Hematopoietic multipotent progenitor cell treated with erythropoietin and hydrocortisone succinate and interleukin-3 and kit ligand, for 8 days (in vitro differentiated cells): ENCODE measurements around the gene CRMP1.

Experiments used
- DNase-seq: peaks from one replicate; pipeline ENCODE4 v3.0.0-alpha.2; 2015

The CRMP1 gene

DNA sequence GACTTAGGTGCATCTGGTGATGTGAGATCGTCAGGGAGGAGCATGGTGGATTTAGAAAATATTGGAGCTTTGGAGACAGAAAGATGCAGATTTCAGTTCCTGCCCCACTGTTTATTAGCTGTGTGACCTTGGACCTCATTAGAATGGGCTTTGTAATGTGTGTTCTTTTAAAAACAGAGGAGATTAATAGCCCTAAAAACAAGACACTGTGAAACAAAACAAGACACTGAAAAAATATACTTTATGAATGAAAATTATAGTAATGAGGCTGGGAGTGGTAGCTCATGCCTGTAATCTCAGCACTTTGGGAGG is 102.4 kb downstream of the CRMP1 start:
- DNase-seq: no peak

DNA sequence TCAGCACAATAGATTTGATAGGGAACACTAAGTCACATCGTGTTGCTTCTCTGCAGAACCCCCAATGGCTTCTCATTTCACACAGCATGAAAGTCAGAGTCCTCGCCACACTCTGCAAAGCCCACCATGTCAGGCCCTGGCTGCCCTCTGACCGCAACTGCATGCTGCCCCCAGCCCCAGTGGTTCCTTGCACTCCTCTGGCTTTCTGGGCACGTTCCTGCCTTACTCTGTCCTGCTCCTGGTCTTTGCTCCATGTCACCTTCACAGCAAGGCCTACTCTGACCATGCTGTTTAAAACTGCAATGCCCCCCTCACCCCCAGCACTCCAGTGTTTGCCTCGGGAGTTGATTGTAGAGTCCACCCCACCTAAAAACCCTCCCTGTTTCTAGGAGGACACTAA is 103.7 kb downstream of the CRMP1 start:
- DNase-seq: no peak

DNA sequence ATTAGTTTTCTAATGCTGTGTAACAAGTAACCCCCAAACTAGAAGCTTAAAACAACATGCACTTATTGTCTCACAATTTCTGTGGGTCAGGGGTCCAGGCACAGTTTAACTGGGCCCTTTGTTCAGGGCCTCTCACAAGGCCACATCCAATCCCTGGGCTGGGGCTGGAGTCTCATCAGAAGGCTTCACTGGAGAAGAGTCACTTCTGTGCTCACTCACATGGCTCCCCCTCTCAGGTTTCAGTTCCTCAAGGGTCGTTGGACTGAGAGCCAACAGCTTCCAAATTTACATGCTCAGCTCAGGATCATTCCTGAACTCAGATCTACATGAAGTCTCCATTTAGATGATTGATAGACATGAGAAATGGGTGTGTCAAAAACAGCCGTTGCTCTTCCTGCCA is 104.7 kb downstream of the CRMP1 start:
- no peak for DNase-seq

DNA sequence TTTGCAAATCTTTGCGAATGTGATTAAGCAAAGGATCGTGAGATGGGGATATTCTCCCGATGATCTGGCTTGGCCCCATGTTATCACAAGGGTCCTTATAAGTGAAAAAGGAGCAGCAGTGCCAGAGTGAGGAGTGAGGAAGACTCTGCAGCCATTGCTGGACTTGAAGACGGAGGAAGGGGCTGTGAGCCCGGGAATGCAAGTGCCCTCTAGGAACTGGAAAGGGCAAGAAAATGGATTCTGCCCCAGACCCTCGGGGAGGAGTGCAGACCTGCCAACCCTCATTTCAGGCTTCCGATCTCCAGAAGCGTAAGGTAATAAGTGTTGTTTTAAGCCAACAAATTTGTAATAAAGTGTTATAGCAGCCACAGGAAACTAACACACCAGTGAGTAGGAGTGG is 105.6 kb downstream of the CRMP1 start:
- DNase-seq: no peak

DNA sequence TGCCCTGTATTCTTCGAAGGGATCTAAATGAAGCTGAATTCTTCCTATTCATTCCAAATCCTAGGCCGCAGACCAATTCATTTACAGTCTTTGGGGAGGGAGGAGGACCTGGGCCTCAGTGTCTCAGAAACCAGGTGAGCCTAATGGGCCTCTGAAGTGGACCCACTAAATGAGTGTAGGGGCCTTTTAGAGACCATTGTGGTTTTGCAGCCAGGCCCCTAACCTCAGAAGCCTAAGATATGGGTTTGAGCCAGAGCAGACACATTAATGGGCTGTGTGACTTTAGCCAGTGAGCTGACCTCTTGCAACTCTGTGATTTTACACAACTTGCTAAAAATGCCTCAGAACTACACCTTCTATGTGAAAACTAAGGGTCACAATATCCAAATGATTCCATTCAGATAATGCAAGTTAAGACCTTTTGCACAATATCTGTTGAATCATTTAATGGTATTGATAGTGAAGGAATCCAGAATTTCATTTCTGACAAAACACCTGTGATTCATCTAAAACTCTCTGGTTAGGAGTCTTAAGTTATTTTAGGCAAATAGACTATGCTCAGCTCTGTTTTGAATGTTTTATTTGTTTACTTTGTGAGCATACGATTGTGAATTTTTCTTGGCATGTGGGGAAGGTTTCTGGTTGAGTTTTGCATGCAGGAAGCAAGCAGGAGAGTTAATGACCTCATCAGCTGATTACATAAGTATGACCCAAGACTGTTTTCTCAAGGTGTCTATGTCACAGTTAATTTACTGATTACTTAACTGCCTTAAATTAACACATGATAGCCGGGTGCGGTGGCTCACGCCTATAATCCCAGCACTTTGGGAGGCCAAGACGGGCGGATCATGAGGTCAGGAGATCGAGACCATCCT is 106.8 kb downstream of the CRMP1 start:
- no peak for DNase-seq

DNA sequence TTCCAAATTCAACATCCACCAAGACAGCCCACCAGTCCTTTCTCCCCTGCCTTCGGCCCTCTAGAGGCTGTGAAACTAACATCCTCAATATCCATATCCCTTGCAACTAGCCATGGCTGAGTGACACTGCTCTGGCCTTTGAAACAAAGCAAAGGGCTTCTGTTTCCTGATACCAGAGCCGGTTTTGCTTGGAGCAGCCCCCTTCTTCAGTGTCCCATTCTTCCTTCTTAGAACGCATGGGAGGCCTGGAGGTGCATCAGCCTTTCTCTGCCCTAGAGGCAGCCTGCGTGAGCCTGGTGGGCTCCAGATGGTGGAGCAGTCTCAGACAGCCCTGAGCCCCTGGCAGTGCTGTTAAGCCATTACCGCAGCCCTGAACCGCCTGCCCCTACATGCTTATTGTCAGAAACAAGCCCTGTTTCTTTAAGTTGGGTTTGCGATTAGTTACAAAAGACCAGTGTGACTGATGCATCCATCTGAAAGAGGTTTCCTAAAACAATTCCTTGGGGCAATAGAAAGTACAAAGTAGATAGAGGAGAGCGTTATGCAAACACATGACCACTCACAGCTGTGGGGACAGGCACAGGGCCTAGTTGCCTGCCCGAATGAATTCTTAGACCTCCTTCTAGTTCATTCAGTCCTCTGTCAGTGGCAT is 107.8 kb downstream of the CRMP1 start:
- no peak for DNase-seq

DNA sequence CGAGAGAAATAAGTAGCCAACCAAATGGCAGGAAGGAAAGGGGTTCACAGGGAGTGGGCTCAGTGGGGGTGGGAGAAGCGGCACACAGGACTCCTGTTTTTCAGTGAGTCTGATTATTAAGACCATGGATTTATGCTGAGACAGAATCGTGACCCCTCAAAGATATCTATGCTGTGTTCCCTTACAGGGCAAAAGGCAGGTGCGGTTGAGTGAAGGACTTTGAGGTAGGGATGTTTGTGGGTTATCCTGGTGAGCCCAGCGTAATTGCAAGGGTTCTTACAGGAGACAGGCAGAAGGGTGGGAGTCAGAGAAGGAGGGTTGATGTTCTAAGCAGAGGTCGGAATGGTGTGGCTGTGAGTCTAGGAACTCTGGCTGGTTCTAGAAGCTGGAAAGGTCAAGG is 108.9 kb downstream of the CRMP1 start:
- no peak for DNase-seq

DNA sequence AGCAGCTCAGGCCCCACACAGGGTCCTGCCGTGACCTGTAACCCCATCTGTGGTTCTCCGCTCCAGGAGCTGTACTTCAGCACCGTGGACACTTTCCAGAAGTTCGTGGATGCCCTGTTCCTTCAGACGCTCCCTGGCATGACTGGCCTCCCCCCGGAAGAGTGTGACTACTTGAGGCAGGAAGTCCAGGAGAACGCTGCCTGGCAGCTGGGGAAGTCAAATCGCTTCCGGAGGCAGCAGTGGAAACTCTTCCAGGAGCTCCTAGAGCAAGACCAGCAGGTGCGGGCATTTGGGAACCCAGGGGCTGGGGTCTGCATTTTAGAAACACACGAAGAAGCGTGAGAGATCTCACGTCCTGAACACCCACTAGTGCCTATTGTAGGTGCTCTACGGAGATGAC is 109.4 kb downstream of the CRMP1 start:
- DNase-seq: no peak

DNA sequence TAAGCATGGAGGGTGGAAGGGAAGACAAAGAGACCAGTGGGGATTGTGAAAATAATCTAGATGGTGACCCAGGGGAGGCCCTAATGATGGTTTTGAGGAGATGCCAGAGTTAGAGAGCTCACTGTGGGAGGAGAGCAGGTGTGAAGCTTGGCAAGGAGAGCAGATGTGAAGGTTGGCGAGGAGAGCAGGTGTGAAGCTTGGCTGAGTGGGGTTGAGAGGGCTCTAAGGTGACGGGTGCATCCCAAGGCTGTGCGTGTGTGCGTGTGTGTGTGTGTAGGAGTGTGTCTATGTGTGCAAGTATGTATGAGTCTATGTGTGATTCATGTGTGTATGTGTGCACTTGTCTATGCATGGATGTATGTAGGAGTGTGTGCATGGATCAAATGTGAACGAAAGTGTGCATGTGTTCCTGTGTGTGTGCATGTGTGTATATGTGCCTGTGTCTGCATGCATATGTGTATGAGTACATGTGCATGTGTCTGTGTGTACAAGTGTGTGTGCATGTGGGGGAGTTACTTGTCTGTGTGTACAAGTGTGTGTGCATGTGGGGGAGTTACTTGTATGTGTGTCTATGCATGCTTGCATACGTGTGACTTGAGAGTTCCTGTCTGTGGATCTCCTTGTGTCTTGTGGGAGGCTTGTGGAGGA is 109.9 kb downstream of the CRMP1 start:
- no peak for DNase-seq

DNA sequence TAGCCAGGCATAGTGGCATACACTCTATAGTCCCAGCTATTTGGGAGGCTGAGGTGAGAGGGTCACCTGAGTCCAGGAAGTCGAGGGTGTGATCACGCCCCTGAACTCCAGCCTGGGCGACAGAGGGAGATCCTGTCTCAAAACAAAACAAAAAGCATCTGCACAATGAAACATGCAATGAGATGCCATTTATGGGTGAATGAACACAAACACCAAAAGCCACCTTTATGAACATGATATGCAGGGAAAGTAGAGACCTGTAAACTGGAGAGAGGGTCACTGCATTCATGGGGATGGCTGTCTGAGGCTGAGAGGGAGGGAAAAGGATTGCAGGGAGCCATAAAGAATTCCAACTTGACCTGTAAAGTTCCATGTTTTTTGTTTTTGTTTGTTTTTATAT is 111.2 kb downstream of the CRMP1 start:
- no peak for DNase-seq

DNA sequence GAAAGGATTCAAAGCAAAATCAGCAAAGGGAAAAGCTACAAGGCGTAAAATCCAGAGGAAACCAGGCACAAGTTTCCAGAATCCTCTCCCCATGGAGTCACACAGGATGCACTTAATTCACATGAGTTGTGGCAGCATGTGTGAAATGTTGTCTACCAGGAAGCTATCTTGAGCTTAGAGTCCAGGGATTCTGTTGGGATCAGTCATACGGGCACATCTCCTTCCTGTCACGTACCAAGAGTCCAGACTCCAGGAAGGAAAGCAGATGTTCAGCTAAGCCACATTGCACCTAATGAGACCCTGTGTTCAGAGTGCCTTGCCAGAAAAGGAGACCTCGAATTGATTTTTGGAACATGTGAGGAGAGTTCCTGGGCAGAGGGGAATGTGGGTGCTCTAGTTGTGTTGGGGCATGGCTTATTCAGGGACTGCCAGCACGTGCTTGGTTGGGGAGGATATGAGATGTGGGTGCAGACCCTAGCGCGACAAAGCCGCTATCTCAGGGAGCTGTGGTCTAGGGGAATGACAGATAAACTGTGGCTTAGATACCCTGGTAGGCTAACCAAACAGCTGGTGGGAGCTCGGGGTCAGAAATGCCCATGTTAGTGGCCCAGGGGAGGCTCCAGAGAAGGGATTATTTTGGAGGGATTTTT is 111.9 kb downstream of the CRMP1 start:
- DNase-seq: no peak

DNA sequence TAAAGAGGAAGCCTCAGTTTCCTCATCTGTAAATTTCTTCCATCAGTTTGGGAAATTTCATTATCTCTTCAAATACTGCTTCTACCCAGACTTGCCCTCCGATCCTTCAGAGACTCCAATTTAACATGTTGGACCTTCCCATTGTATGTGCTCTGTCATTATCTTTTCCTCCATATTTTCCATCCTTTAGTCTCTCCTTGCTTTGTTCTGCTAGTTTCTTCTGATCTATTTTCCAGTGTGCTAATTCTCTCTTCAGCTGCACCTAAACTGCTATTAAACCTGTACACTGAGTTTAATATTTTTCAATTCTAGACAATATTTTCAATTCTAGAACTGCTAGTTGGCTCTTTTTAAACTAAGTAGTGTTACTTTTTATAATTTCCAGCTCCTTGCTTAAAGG is 116.4 kb downstream of the CRMP1 start:
- DNase-seq: no peak

DNA sequence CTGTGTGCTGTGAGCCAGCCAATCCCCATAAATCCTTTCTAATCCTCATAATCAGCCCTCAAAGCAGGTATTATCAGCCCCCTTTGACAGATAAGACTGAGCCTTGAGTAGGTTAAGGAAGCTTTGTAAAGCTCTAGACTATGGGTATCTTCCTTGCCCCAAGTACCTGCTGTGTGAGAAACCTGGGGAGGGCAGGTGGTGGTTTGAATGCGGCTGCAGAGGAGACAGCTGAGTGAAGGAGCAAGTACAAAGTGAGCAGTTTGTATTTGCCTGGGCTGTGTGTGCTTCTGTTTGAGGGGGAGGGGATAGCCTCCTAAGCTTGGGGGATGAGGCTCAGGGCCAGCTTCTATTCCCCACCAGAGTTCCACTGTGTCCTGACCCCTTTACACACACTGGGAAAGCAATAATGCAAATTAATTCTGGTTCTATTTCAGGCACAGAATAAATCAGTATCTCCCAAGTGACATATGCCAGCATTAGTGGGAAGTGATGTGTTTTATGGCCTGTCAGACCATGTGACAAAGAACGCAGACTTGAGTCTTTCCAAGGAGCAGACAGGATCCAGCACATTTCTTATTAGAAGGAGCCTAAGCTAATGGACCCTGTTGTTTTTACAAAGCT is 118.4 kb downstream of the CRMP1 start:
- DNase-seq: no peak

DNA sequence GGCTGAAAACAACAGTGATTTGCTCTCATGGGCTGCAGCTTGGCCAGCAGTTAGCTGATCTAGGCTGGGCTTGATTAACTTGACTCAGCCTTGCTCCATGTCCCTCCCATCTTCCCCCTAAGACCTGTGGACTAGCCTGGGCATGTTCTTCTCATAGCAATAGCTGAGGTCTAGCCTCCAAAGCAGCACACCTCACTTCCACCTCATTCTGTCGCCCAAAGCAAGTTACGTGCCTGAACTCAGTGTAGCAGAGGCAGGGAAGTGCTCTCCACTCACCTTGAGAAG is 119.7 kb downstream of the CRMP1 start:
- DNase-seq: no peak

DNA sequence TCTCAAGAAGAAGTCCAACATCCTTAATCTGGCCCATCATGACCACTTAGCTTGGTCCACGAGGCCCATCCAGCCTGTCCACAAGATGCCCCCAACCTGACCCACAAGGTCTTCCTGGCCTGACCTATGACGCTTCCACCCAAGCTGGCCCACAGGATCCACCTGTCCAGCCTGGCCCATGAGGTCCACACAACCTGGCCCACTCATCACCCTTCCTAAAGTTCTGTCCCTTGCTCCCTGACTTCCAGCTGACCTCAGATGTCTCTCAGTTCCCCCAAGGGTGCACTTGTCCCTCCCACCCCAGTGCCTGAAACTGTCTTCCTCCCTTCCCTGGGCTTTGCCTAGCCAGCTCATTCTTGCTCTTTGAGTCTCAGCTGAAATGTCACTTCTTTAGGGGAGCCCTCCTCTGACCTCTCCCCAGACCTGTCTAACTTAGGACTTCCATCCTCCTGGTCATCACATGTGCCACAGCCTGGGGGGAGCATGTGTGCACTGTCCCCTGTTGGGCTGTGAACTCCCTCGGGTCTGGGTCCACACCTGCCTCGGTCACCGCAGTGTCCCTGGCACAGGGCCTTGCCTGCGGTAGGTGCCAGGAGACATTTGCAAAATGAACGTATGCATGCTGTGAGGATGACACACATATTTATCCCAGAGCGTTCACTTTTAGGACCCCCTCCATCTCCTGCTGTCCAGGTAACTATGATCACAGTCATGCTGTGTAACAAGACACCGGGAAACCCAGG is 120.2 kb downstream of the CRMP1 start:
- no peak for DNase-seq
